Measurements from ENCODE around the gene SLC1A7. TPM values are rescaled to one million over a fixed set of nuclear protein-coding genes. Genes with fewer than 3 reads are reported as not detected.

SLC1A7 gene
- polyA plus RNA-seq, 3 donors from 2014 or later = 2.1 to 6.4 (median 4.8) TPM

- H3K27ac Mint-ChIP-seq = peak overlapping the region in 1 of 6 donors; percentile 9
- H3K9me3 Mint-ChIP-seq = no peaks in the 10 kb centered on the region
- DNase-seq = no peak
- H3K27me3 Mint-ChIP-seq (ENCODE audit: low read depth in 3 of 3) = peaks cover 0 to 8% (median 1%) of the 10 kb centered on the region in 3 donors
- peaks cover 0 to 3% (median 0%) of the 10 kb centered on the region in 3 donors for H3K36me3 Mint-ChIP-seq
- peaks cover 0 to 6% of the 10 kb centered on the region in 2 donors for H3K4me1 Mint-ChIP-seq
- no peak overlapping the region for H3K4me3 Mint-ChIP-seq
Observed at GRCh38 chr1:53075206-53075605, 67.2 kb downstream of the SLC1A7 start.

GRCh38 chr1:53074313-53075154 lies 67.9 kb downstream of the SLC1A7 start:
- Mint-ChIP-seq H3K27me3 (ENCODE audit: low read depth in 3 of 3) (peaks cover 0 to 8% (median 1%) of the 10 kb centered on the region in 3 donors), H3K27ac (peak overlapping the region in 1 of 6 donors; percentile 9)
- DNase-seq = no peak

GRCh38 chr1:53073868-53074311 lies 68.5 kb downstream of the SLC1A7 start:
- Mint-ChIP-seq H3K4me3 (no peak overlapping the region), H3K9me3 (no peaks in the 10 kb centered on the region), H3K36me3 (peaks cover 0 to 3% (median 0%) of the 10 kb centered on the region in 3 donors), H3K4me1 (peaks cover 0 to 6% of the 10 kb centered on the region in 2 donors), H3K27me3 (ENCODE audit: low read depth in 3 of 3) (peaks cover 0 to 9% (median 1%) of the 10 kb centered on the region in 3 donors), H3K27ac (no peak overlapping the region)
- no peak for DNase-seq

More at GRCh38 chr1:53074313-53075154, 67.9 kb downstream of the SLC1A7 start:
- H3K4me3 Mint-ChIP-seq = no peak overlapping the region
- H3K9me3 Mint-ChIP-seq = no peaks in the 10 kb centered on the region
- peaks cover 0 to 3% (median 0%) of the 10 kb centered on the region in 3 donors for H3K36me3 Mint-ChIP-seq
- peaks cover 0 to 6% of the 10 kb centered on the region in 2 donors for H3K4me1 Mint-ChIP-seq

- Mint-ChIP-seq H3K4me1 (peaks cover 0 to 6% of the 10 kb centered on the region in 2 donors), H3K27me3 (ENCODE audit: low read depth in 3 of 3) (peaks cover 0 to 9% (median 1%) of the 10 kb centered on the region in 3 donors), H3K9me3 (no peaks in the 10 kb centered on the region), H3K4me3 (no peak overlapping the region), H3K27ac (no peak overlapping the region), H3K36me3 (peaks cover 0 to 3% (median 0%) of the 10 kb centered on the region in 3 donors)
- DNase-seq = no peak
Observed at GRCh38 chr1:53073287-53073686, 69.2 kb downstream of the SLC1A7 start.

- Mint-ChIP-seq H3K9me3 (no peaks in the 10 kb centered on the region), H3K27ac (no peak overlapping the region), H3K36me3 (peaks cover 0 to 3% (median 0%) of the 10 kb centered on the region in 3 donors), H3K4me3 (no peak overlapping the region), H3K4me1 (peaks cover 0 to 6% of the 10 kb centered on the region in 2 donors), H3K27me3 (ENCODE audit: low read depth in 3 of 3) (peaks cover 0 to 8% (median 1%) of the 10 kb centered on the region in 3 donors)
- no peak for DNase-seq
Observed at GRCh38 chr1:53071915-53072314, 70.5 kb downstream of the SLC1A7 start.

GRCh38 chr1:53071167-53071865 lies 71.1 kb downstream of the SLC1A7 start:
- Mint-ChIP-seq H3K4me3 (no peak overlapping the region), H3K27ac (no peak overlapping the region), H3K27me3 (ENCODE audit: low read depth in 3 of 3) (peaks cover 0 to 8% (median 1%) of the 10 kb centered on the region in 3 donors), H3K36me3 (peaks cover 0 to 3% (median 0%) of the 10 kb centered on the region in 3 donors), H3K4me1 (peaks cover 0 to 6% of the 10 kb centered on the region in 2 donors), H3K9me3 (no peaks in the 10 kb centered on the region)
- DNase-seq = no peak

- H3K9me3 Mint-ChIP-seq = no peaks in the 10 kb centered on the region
Observed at GRCh38 chr1:53070621-53071020, 71.8 kb downstream of the SLC1A7 start.

GRCh38 chr1:53069663-53070327 lies 72.6 kb downstream of the SLC1A7 start:
- Mint-ChIP-seq H3K4me1 (no peaks in the 10 kb centered on the region), H3K36me3 (peaks cover 0 to 3% (median 0%) of the 10 kb centered on the region in 3 donors), H3K27me3 (ENCODE audit: low read depth in 3 of 3) (peaks cover 0 to 8% (median 6%) of the 10 kb centered on the region in 3 donors)

More at GRCh38 chr1:53070621-53071020, 71.8 kb downstream of the SLC1A7 start:
- Mint-ChIP-seq H3K27ac (no peak overlapping the region), H3K4me3 (no peak overlapping the region), H3K4me1 (peaks cover 0 to 6% of the 10 kb centered on the region in 2 donors), H3K36me3 (peaks cover 0 to 3% (median 0%) of the 10 kb centered on the region in 3 donors), H3K27me3 (ENCODE audit: low read depth in 3 of 3) (peaks cover 1 to 8% (median 2%) of the 10 kb centered on the region in 3 donors)
- no peak for DNase-seq

GRCh38 chr1:53069265-53069662 lies 73.2 kb downstream of the SLC1A7 start:
- Mint-ChIP-seq H3K9me3 (no peaks in the 10 kb centered on the region), H3K27ac (no peak overlapping the region), H3K4me3 (no peak overlapping the region), H3K4me1 (no peaks in the 10 kb centered on the region), H3K27me3 (ENCODE audit: low read depth in 3 of 3) (peaks cover 0 to 7% (median 6%) of the 10 kb centered on the region in 3 donors), H3K36me3 (peaks cover 0 to 3% (median 0%) of the 10 kb centered on the region in 3 donors)
- no peak for DNase-seq

More at GRCh38 chr1:53069663-53070327, 72.6 kb downstream of the SLC1A7 start:
- no peak overlapping the region for H3K27ac Mint-ChIP-seq
- DNase-seq = no peak
- no peaks in the 10 kb centered on the region for H3K9me3 Mint-ChIP-seq
- no peak overlapping the region for H3K4me3 Mint-ChIP-seq

- DNase-seq = no peak
- Mint-ChIP-seq H3K27me3 (ENCODE audit: low read depth in 3 of 3) (peaks cover 5 to 12% (median 7%) of the 10 kb centered on the region in 3 donors), H3K9me3 (no peaks in the 10 kb centered on the region), H3K36me3 (peaks cover 0 to 3% (median 0%) of the 10 kb centered on the region in 3 donors), H3K27ac (no peak overlapping the region), H3K4me1 (peaks cover 0 to 4% of the 10 kb centered on the region in 2 donors), H3K4me3 (no peak overlapping the region)
Observed at GRCh38 chr1:53068314-53069099, 73.9 kb downstream of the SLC1A7 start.

GRCh38 chr1:53067886-53068285 lies 74.6 kb downstream of the SLC1A7 start:
- Mint-ChIP-seq H3K36me3 (peaks cover 0 to 3% (median 0%) of the 10 kb centered on the region in 3 donors), H3K27me3 (ENCODE audit: low read depth in 3 of 3) (peaks cover 7 to 13% (median 12%) of the 10 kb centered on the region in 3 donors), H3K4me1 (peaks cover 0 to 6% of the 10 kb centered on the region in 2 donors), H3K27ac (no peak overlapping the region), H3K4me3 (no peak overlapping the region), H3K9me3 (no peaks in the 10 kb centered on the region)
- no peak for DNase-seq

- Mint-ChIP-seq H3K9me3 (no peaks in the 10 kb centered on the region), H3K36me3 (peaks cover 0 to 3% (median 0%) of the 10 kb centered on the region in 3 donors), H3K27ac (peak overlapping the region in 1 of 6 donors; percentile 42), H3K27me3 (ENCODE audit: low read depth in 3 of 3) (peaks cover 7 to 13% (median 12%) of the 10 kb centered on the region in 3 donors), H3K4me1 (peaks cover 0 to 6% of the 10 kb centered on the region in 2 donors), H3K4me3 (no peak overlapping the region)
- DNase-seq = no peak
Observed at GRCh38 chr1:53066891-53067738, 75.3 kb downstream of the SLC1A7 start.

All from immature natural killer cell (primary cell).